H9 (cell line): ENCODE measurements around the gene BMPR1A. TPM values are rescaled to one million over a fixed set of nuclear protein-coding genes. Genes with fewer than 3 reads are reported as not detected.

Source experiments
- DNase-seq: peaks from one replicate; pipeline ENCODE4 v3.0.0-alpha.2; 2017
- H2AFZ ChIP-seq: one replicate; pipeline ENCODE4 v1.6.1; 2013; ENCODE audit warnings: mild to moderate bottlenecking, low read length, control low read depth, moderate library complexity
- H2AK5ac ChIP-seq: 2 replicates; pipeline ENCODE4 v1.6.1; 2013; ENCODE audit warnings: low read length, control low read depth, mixed read lengths; ENCODE audit not compliant: insufficient read length
- H2BK120ac ChIP-seq: one replicate; pipeline ENCODE4 v1.6.1; 2013; ENCODE audit warnings: low read depth, mild to moderate bottlenecking, low read length, control low read depth, inconsistent platforms; ENCODE audit not compliant: poor library complexity, severe bottlenecking
- H2BK12ac ChIP-seq: 2 replicates; pipeline ENCODE4 v1.6.1; 2013; ENCODE audit warnings: low read length, control low read depth, mixed read lengths, low read depth; ENCODE audit not compliant: insufficient read length
- H2BK15ac ChIP-seq: 2 replicates; pipeline ENCODE4 v1.6.1; 2013; ENCODE audit warnings: low read depth, low read length, control low read depth
- H2BK20ac ChIP-seq: one replicate; pipeline ENCODE4 v1.6.1; 2013; ENCODE audit warnings: low read depth, mild to moderate bottlenecking, low read length, control low read depth, inconsistent platforms; ENCODE audit not compliant: poor library complexity, severe bottlenecking
- H2BK5ac ChIP-seq: 2 replicates; pipeline ENCODE4 v1.6.1; 2013; ENCODE audit warnings: low read length, control low read depth, mixed read lengths; ENCODE audit not compliant: insufficient read length
- H3K14ac ChIP-seq: 2 replicates; pipeline ENCODE4 v1.6.1; 2013; ENCODE audit warnings: low read length, control low read depth; ENCODE audit not compliant: insufficient read depth
- H3K18ac ChIP-seq: 2 replicates; pipeline ENCODE4 v1.6.1; 2013; ENCODE audit warnings: low read depth, mild to moderate bottlenecking, mixed read lengths, low read length, control low read depth; ENCODE audit not compliant: insufficient read length
- H3K23ac ChIP-seq: 2 replicates; pipeline ENCODE4 v1.6.1; 2013; ENCODE audit warnings: low read length, control low read depth, mixed read lengths, low read depth; ENCODE audit not compliant: insufficient read length
- H3K23me2 ChIP-seq: 2 replicates; pipeline ENCODE4 v1.6.1; 2013; ENCODE audit warnings: low read depth, mild to moderate bottlenecking, mixed read lengths, low read length, control low read depth; ENCODE audit not compliant: insufficient read length, poor library complexity, severe bottlenecking
- H3K27ac ChIP-seq: 2 replicates; pipeline ENCODE4 v1.5.1; 2013; ENCODE audit warnings: low read length, control low read depth, mixed read lengths, low read depth; ENCODE audit not compliant: insufficient read length
- H3K27me3 ChIP-seq: 2 replicates; pipeline ENCODE4 v1.6.1; 2013; ENCODE audit warnings: low read length, control low read depth, inconsistent platforms; ENCODE audit not compliant: insufficient read depth
- H3K4ac ChIP-seq: 2 replicates; pipeline ENCODE4 v1.6.1; 2013; ENCODE audit warnings: low read depth, mild to moderate bottlenecking, control low read depth, inconsistent platforms, low read length, moderate library complexity
- H3K4me1 ChIP-seq: 2 replicates; pipeline ENCODE4 v1.6.1; 2013; ENCODE audit warnings: low read length, control low read depth, inconsistent platforms; ENCODE audit not compliant: insufficient read depth
- H3K4me2 ChIP-seq: 2 replicates; pipeline ENCODE4 v1.6.1; 2013; ENCODE audit warnings: low read length, control low read depth, mixed read lengths; ENCODE audit not compliant: insufficient read length, insufficient read depth
- H3K56ac ChIP-seq: 2 replicates; pipeline ENCODE4 v1.6.1; 2013; ENCODE audit warnings: low read depth, mild to moderate bottlenecking, mixed read lengths, low read length, control low read depth; ENCODE audit not compliant: insufficient read length
- H3K79me1 ChIP-seq: 2 replicates; pipeline ENCODE4 v1.6.1; 2013; ENCODE audit warnings: low read depth, mild to moderate bottlenecking, moderate library complexity, low read length, control low read depth, inconsistent platforms; ENCODE audit not compliant: insufficient read depth, poor library complexity, severe bottlenecking
- H3K79me2 ChIP-seq: 2 replicates; pipeline ENCODE4 v1.6.1; 2013; ENCODE audit warnings: low read length, control low read depth, inconsistent platforms; ENCODE audit not compliant: insufficient read depth
- H3K9ac ChIP-seq: 2 replicates; pipeline ENCODE4 v1.6.1; 2013; ENCODE audit warnings: low read length, control low read depth, mixed read lengths; ENCODE audit not compliant: insufficient read length; ENCODE audit errors: extremely low read depth
- H3K9me3 ChIP-seq: one replicate; pipeline ENCODE4 v1.6.1; 2013; ENCODE audit warnings: low read depth, low read length, inconsistent platforms; ENCODE audit not compliant: control insufficient read depth
- H3T11ph ChIP-seq: one replicate; pipeline ENCODE4 v1.6.1; 2013; ENCODE audit warnings: mild to moderate bottlenecking, low read length, control low read depth, inconsistent platforms
- H4K20me1 ChIP-seq: one replicate; pipeline ENCODE4 v1.6.1; 2013; ENCODE audit not compliant: control insufficient read depth, insufficient read length, insufficient read depth
- H4K5ac ChIP-seq: 2 replicates; pipeline ENCODE4 v1.6.1; 2013; ENCODE audit warnings: low read depth, mild to moderate bottlenecking, mixed read lengths, low read length, control low read depth; ENCODE audit not compliant: insufficient read length
- H4K8ac ChIP-seq: replicated peaks from 2 replicates; pipeline ENCODE4 v1.6.1; 2013; ENCODE audit warnings: low read length, control low read depth, mixed read lengths, low read depth; ENCODE audit not compliant: insufficient read length
- H4K91ac ChIP-seq: 2 replicates; pipeline ENCODE4 v1.6.1; 2013; ENCODE audit warnings: low read depth, mild to moderate bottlenecking, moderate library complexity, mixed read lengths, low read length, control low read depth; ENCODE audit not compliant: insufficient read length
- H3K27ac Mint-ChIP-seq, 3 experiments: 2 replicates in 2 of 3; 3 replicates in 1 of 3; pipeline ENCODE4 v1.8.0; 2020 to 2021; ENCODE audit warnings: mixed read lengths in 3 of 3, mild to moderate bottlenecking in 1 of 3, moderate library complexity in 1 of 3
- H3K27me3 Mint-ChIP-seq: 2 replicates; pipeline ENCODE4 v1.8.0; 2021; ENCODE audit warnings: low read depth, mild to moderate bottlenecking, moderate library complexity, mixed read lengths
- H3K36me3 Mint-ChIP-seq, 3 experiments: 2 replicates in 2 of 3; 3 replicates in 1 of 3; pipeline ENCODE4 v1.8.0; 2020 to 2021; ENCODE audit warnings: low read depth in 3 of 3, mixed read lengths in 3 of 3; ENCODE audit not compliant: insufficient read depth in 1 of 3
- H3K4me1 Mint-ChIP-seq, 2 experiments: 2 replicates each; pipeline ENCODE4 v1.8.0; 2020; ENCODE audit warnings: mixed read lengths in 2 of 2
- H3K4me3 Mint-ChIP-seq, 2 experiments: 2 replicates in 1 of 2; 3 replicates in 1 of 2; pipeline ENCODE4 v1.8.0; 2020 to 2021; ENCODE audit warnings: mild to moderate bottlenecking in 2 of 2, mixed read lengths in 2 of 2, moderate library complexity in 1 of 2
- H3K9me3 Mint-ChIP-seq, 2 experiments: 2 replicates in 1 of 2; 3 replicates in 1 of 2; pipeline ENCODE4 v1.8.0; 2020; ENCODE audit warnings: mild to moderate bottlenecking in 2 of 2, mixed read lengths in 2 of 2, moderate library complexity in 1 of 2
- CTCF ChIP-seq: fragments of 200-600 bp; sonication (generic); conservative IDR thresholded peaks from 3 replicates; pipeline ENCODE4 v1.8.0; 2021; ENCODE audit warnings: antibody characterized with exemption, mild to moderate bottlenecking
- WGBS: extraction: QIAGEN DNeasy Blood & Tissue Kit; methylation state at CpG from one replicate; pipeline ENCODE4 v1.1.7; 2013; ENCODE audit warnings: missing lambda C conversion rate, low lambda C conversion rate, mixed read lengths; ENCODE audit not compliant: insufficient read length; ENCODE audit errors: extremely low coverage; 5-methylcytosine and 5-hydroxymethylcytosine counted together
- total RNA-seq: library from RNA; stranded (reverse); gene quantifications from 2 replicates; pipeline ENCODE4 v1.2.1, GENCODE V29; 2021

The BMPR1A gene
- total RNA-seq, 1 experiment from 2014 or later, result 138 TPM

- no peak for DNase-seq
- Histone ChIP-seq H3K4me1 (peaks cover 2% of the 10 kb centered on the region), H2BK15ac (no peak overlapping the region), H3K9ac (no peak overlapping the region), H3K27ac (no peak overlapping the region), H3T11ph (no peak overlapping the region), H4K91ac (no peak overlapping the region), H3K9me3 (no peaks in the 10 kb centered on the region), H3K79me2 (no peaks in the 10 kb centered on the region), H3K18ac (no peak overlapping the region), H3K23ac (no peak overlapping the region), H4K5ac (no peak overlapping the region), H2BK12ac (no peak overlapping the region), H4K8ac (no peak overlapping the region), H3K56ac (no peak overlapping the region), H3K14ac (no peak overlapping the region), H3K4ac (no peak overlapping the region), H3K23me2 (no peaks in the 10 kb centered on the region), H4K20me1 (peaks cover 4% of the 10 kb centered on the region), H3K27me3 (no peaks in the 10 kb centered on the region), H3K79me1 (no peaks in the 10 kb centered on the region), H2AK5ac (no peak overlapping the region), H2BK20ac (no peak overlapping the region), H3K4me2 (no peak overlapping the region), H2BK120ac (no peak overlapping the region), H2AFZ (no peak overlapping the region), H2BK5ac (no peak overlapping the region)
- no peaks in the 10 kb centered on the region for H3K9me3 Mint-ChIP-seq
- no peak for TF ChIP-seq CTCF
- WGBS, result no CpG with 5 or more reads among the region's 7 CpGs
- H3K27ac Mint-ChIP-seq, result no peak overlapping the region
- H3K4me1 Mint-ChIP-seq, result peaks cover 12 to 15% of the 10 kb centered on the region in 2 experiments
- no peaks in the 10 kb centered on the region for H3K27me3 Mint-ChIP-seq
- no peak overlapping the region for H3K4me3 Mint-ChIP-seq
- peaks cover 0 to 2% (median 1%) of the 10 kb centered on the region in 3 experiments; a peak in 3 of 7 replicates for H3K36me3 Mint-ChIP-seq
Observed at GRCh38 chr10:86747796-86748581, 8.4 kb upstream of the BMPR1A start.
